HG03108 (cell line): ENCODE data around the gene MGAM2.

Source experiments
- ATAC-seq: cut with Tn5 transposase; IDR thresholded peaks from one replicate; pipeline ENCODE4 v1.9.1; 2021; ENCODE audit warnings: moderate library complexity; ENCODE audit not compliant: unreplicated experiment

MGAM2 gene

GRCh38 chr7:142114207-142114606, 2.7 kb downstream of the MGAM2 start:
- no peak for ATAC-seq

GRCh38 chr7:142120524-142120923, 9.0 kb downstream of the MGAM2 start:
- ATAC-seq: no peak

- ATAC-seq: no peak
These were observed 11.7 kb downstream of the MGAM2 start for GRCh38 chr7:142123184-142123583.

- no peak for ATAC-seq
These were observed 13.9 kb downstream of the MGAM2 start for GRCh38 chr7:142125256-142125955.

- ATAC-seq: no peak
These were observed 18.7 kb downstream of the MGAM2 start for GRCh38 chr7:142130267-142130666.

GRCh38 chr7:142131439-142132185, 20.1 kb downstream of the MGAM2 start:
- ATAC-seq: no peak

- no peak for ATAC-seq
These were observed 22.2 kb downstream of the MGAM2 start for GRCh38 chr7:142133731-142134148.

- ATAC-seq: no peak
These were observed 23.4 kb downstream of the MGAM2 start for GRCh38 chr7:142134909-142135308.

GRCh38 chr7:142138996-142139395, 27.5 kb downstream of the MGAM2 start:
- ATAC-seq: no peak

GRCh38 chr7:142139597-142140400, 28.3 kb downstream of the MGAM2 start:
- ATAC-seq: no peak

- ATAC-seq: no peak
These were observed 29.0 kb downstream of the MGAM2 start for GRCh38 chr7:142140401-142140959.

GRCh38 chr7:142142702-142143101, 31.2 kb downstream of the MGAM2 start:
- no peak for ATAC-seq

- no peak for ATAC-seq
These were observed 34.6 kb downstream of the MGAM2 start for GRCh38 chr7:142146124-142146523.

GRCh38 chr7:142150356-142150755, 38.8 kb downstream of the MGAM2 start:
- ATAC-seq: no peak

GRCh38 chr7:142150869-142151268, 39.4 kb downstream of the MGAM2 start:
- ATAC-seq: no peak

GRCh38 chr7:142152076-142152475, 40.6 kb downstream of the MGAM2 start:
- ATAC-seq: no peak

GRCh38 chr7:142153400-142153799, 41.9 kb downstream of the MGAM2 start:
- ATAC-seq: no peak

- ATAC-seq: no peak
These were observed 47.4 kb downstream of the MGAM2 start for GRCh38 chr7:142158736-142159496.

- no peak for ATAC-seq
These were observed 50.4 kb downstream of the MGAM2 start for GRCh38 chr7:142161921-142162320.

- ATAC-seq: no peak
These were observed 57.2 kb downstream of the MGAM2 start for GRCh38 chr7:142168746-142169145.

GRCh38 chr7:142172932-142173331, 61.4 kb downstream of the MGAM2 start:
- no peak for ATAC-seq
